H1 (cell line): ENCODE results near the gene RAPGEF1. TPM values are rescaled to one million over a fixed set of nuclear protein-coding genes. Genes with fewer than 3 reads are reported as not detected.

ENCODE experiments used
- CTCF ChIA-PET: fragments of 300-600 bp; sonication (Branson Sonifier 250); formaldehyde crosslinking; loops from one replicate; lab custom pipeline; 2021; ENCODE audit not compliant: partially characterized antibody; lab: Charles Lee
- POLR2A ChIA-PET: fragments of 300-600 bp; sonication (Branson Sonifier 250); formaldehyde crosslinking; loops from one replicate; lab custom pipeline; 2021; ENCODE audit warnings: inconsistent platforms; ENCODE audit not compliant: partially characterized antibody; lab: Charles Lee
- DNase-seq, 2 experiments: peaks; one replicate each; pipeline versions ENCODE4 v3.0.0 to v3.0.0-alpha.2; 2010 to 2022; ENCODE audit warnings: low spot score in 2 of 2, low read depth in 1 of 2, mixed read lengths in 1 of 2
- FAIRE-seq: peaks from 2 replicates; lab custom pipeline; 2011; peaks lifted over from hg19 to GRCh38; lab: Jason Lieb, UNC
- H2AFZ ChIP-seq: 2 replicates; pipeline ENCODE4 v1.8.1; 2012; ENCODE audit warnings: low read length, inconsistent platforms
- H2AK5ac ChIP-seq: 2 replicates; pipeline ENCODE4 v1.6.1; 2013; ENCODE audit warnings: low read depth, low read length
- H2BK120ac ChIP-seq: replicated peaks from 2 replicates; pipeline ENCODE3; 2013; ENCODE audit warnings: low read depth, low read length, inconsistent platforms
- H2BK12ac ChIP-seq: 2 replicates; pipeline ENCODE4 v1.6.1; 2013; ENCODE audit warnings: low read depth, low read length
- H2BK15ac ChIP-seq: 2 replicates; pipeline ENCODE4 v1.6.1; 2013; ENCODE audit warnings: low read length
- H2BK20ac ChIP-seq: 2 replicates; pipeline ENCODE4 v1.6.1; 2013; ENCODE audit warnings: low read length
- H2BK5ac ChIP-seq: 2 replicates; pipeline ENCODE4 v1.6.1; 2013; ENCODE audit warnings: low read depth, low read length
- H3K14ac ChIP-seq: 2 replicates; pipeline ENCODE4 v1.6.1; 2013; ENCODE audit warnings: inconsistent platforms; ENCODE audit not compliant: insufficient read length
- H3K18ac ChIP-seq: 2 replicates; pipeline ENCODE4 v1.6.1; 2013; ENCODE audit warnings: low read length; ENCODE audit errors: extremely low read depth
- H3K23ac ChIP-seq: 2 replicates; pipeline ENCODE4 v1.6.1; 2013; ENCODE audit warnings: inconsistent platforms; ENCODE audit not compliant: insufficient read length
- H3K23me2 ChIP-seq: 2 replicates; pipeline ENCODE4 v1.6.1; 2013; ENCODE audit warnings: low read depth, low read length
- H3K27ac ChIP-seq: 2 replicates; pipeline ENCODE4 v1.6.1; 2011; ENCODE audit warnings: low read depth, low read length, inconsistent platforms
- H3K27me3 ChIP-seq, 4 experiments: replicated peaks in 1 of 4; 1 replicate in 1 of 4; 2 replicates in 3 of 4; pipeline versions ENCODE4 v1.6.1 to v1.8.1; 2011 to 2013; ENCODE audit warnings: low read length in 3 of 4, mild to moderate bottlenecking in 3 of 4, inconsistent platforms in 2 of 4, mixed read lengths in 2 of 4, moderate library complexity in 1 of 4; ENCODE audit not compliant: control insufficient read depth in 3 of 4, insufficient read depth in 3 of 4; ENCODE audit errors: extremely low read depth in 1 of 4
- H3K36me3 ChIP-seq, 4 experiments: 2 replicates each; pipeline versions ENCODE4 v1.6.1 to v1.8.1; 2011 to 2013; ENCODE audit warnings: mild to moderate bottlenecking in 4 of 4, low read length in 3 of 4, moderate library complexity in 2 of 4, control low read depth in 1 of 4, inconsistent platforms in 1 of 4; ENCODE audit not compliant: insufficient read depth in 4 of 4, control insufficient read depth in 2 of 4
- H3K4ac ChIP-seq: replicated peaks from 2 replicates; pipeline ENCODE3; 2013; ENCODE audit warnings: low read length, low read depth, mixed read lengths, inconsistent platforms; ENCODE audit not compliant: insufficient read length
- H3K4me1 ChIP-seq, 4 experiments: replicated peaks in 1 of 4; 1 replicate in 1 of 4; 2 replicates in 3 of 4; pipeline versions ENCODE4 v1.6.1 to v1.8.1; 2011 to 2013; ENCODE audit warnings: low read length in 3 of 4, inconsistent platforms in 2 of 4, mixed read lengths in 1 of 4; ENCODE audit not compliant: insufficient read depth in 4 of 4, control insufficient read depth in 3 of 4
- H3K4me2 ChIP-seq, 2 experiments: 2 replicates each; pipeline versions ENCODE4 v1.6.1 to v1.8.1; 2011 to 2013; ENCODE audit warnings: low read depth in 2 of 2, low read length in 2 of 2, control low read depth in 1 of 2, inconsistent platforms in 1 of 2, mild to moderate bottlenecking in 1 of 2; ENCODE audit not compliant: insufficient read depth in 1 of 2
- H3K4me3 ChIP-seq, 4 experiments: fragments of 200-600, 300-600 bp in 1 of 4; sonication (generic), shearing (Covaris generic), sonication (Bioruptor Twin) in 1 of 4; 2 replicates each; pipeline versions ENCODE4 v1.5.1 to v1.8.1; 2011 to 2016; ENCODE audit warnings: low read length in 4 of 4, low read depth in 3 of 4, control low read depth in 2 of 4, inconsistent platforms in 2 of 4, mild to moderate bottlenecking in 2 of 4, mixed read lengths in 1 of 4, moderate library complexity in 1 of 4; ENCODE audit not compliant: insufficient read depth in 2 of 4; ENCODE audit errors: extremely low read depth in 1 of 4
- H3K56ac ChIP-seq: replicated peaks from 2 replicates; pipeline ENCODE3; 2013; ENCODE audit warnings: low read depth, mild to moderate bottlenecking, mixed read lengths, low read length, inconsistent platforms; ENCODE audit not compliant: insufficient read length
- H3K79me1 ChIP-seq: 2 replicates; pipeline ENCODE4 v1.6.1; 2013; ENCODE audit warnings: low read depth, low read length, control low read depth
- H3K79me2 ChIP-seq, 2 experiments: 2 replicates each; pipeline versions ENCODE4 v1.6.1 to v1.8.1; 2012 to 2013; ENCODE audit warnings: low read length in 2 of 2, mild to moderate bottlenecking in 2 of 2, inconsistent platforms in 1 of 2; ENCODE audit not compliant: insufficient read depth in 2 of 2, control insufficient read depth in 1 of 2
- H3K9ac ChIP-seq, 4 experiments: replicated peaks in 1 of 4; 1 replicate in 1 of 4; 2 replicates in 3 of 4; pipeline versions ENCODE4 v1.6.1 to v1.8.1; 2011 to 2013; ENCODE audit warnings: low read depth in 3 of 4, low read length in 3 of 4, control low read depth in 2 of 4, mild to moderate bottlenecking in 2 of 4, moderate library complexity in 2 of 4, inconsistent platforms in 1 of 4; ENCODE audit errors: extremely low read depth in 1 of 4
- H3K9me3 ChIP-seq, 2 experiments: 2 replicates each; pipeline versions ENCODE4 v1.6.1 to v1.8.1; 2012 to 2013; ENCODE audit warnings: mild to moderate bottlenecking in 2 of 2, moderate library complexity in 2 of 2, control low read depth in 1 of 2, inconsistent platforms in 1 of 2, low read depth in 1 of 2, low read length in 1 of 2, mixed read lengths in 1 of 2; ENCODE audit not compliant: insufficient read depth in 2 of 2
- H4K20me1 ChIP-seq, 2 experiments: replicated peaks in 1 of 2; 2 replicates each; pipeline versions ENCODE3 to v1.8.1; 2011 to 2013; ENCODE audit warnings: inconsistent platforms in 2 of 2, low read length in 2 of 2, mild to moderate bottlenecking in 1 of 2; ENCODE audit not compliant: insufficient read depth in 2 of 2, control insufficient read depth in 1 of 2
- H4K5ac ChIP-seq: 2 replicates; pipeline ENCODE4 v1.6.1; 2013; ENCODE audit warnings: low read length, low read depth, mixed read lengths, inconsistent platforms; ENCODE audit not compliant: insufficient read length
- H4K8ac ChIP-seq: 2 replicates; pipeline ENCODE4 v1.8.0; 2013; ENCODE audit warnings: mild to moderate bottlenecking, moderate library complexity, low read length, inconsistent platforms; ENCODE audit not compliant: insufficient read depth; ENCODE audit errors: extremely low read depth
- H4K91ac ChIP-seq: replicated peaks from 2 replicates; pipeline ENCODE3; 2013; ENCODE audit warnings: low read length, mixed read lengths, inconsistent platforms; ENCODE audit not compliant: insufficient read length
- BACH1 ChIP-seq: IDR thresholded peaks from 2 replicates; pipeline ENCODE4 v1.6.1; 2012; ENCODE audit warnings: low read length, improper control_type of control experiment
- HDAC6 ChIP-seq: IDR thresholded peaks from one replicate; pipeline ENCODE4 v1.7.1; 2012; ENCODE audit warnings: low read depth, mild to moderate bottlenecking, inconsistent platforms, low read length, moderate library complexity
- SIN3A ChIP-seq, 2 experiments: IDR thresholded peaks in 1 of 2; conservative IDR thresholded peaks in 1 of 2; 2 replicates each; pipeline ENCODE4 v1.6.1; 2011 to 2012; ENCODE audit warnings: low read length in 2 of 2, improper control_type of control experiment in 1 of 2, low read depth in 1 of 2, mild to moderate bottlenecking in 1 of 2
- SP2 ChIP-seq: IDR thresholded peaks from 2 replicates; pipeline ENCODE4 v1.6.1; 2012; ENCODE audit warnings: mild to moderate bottlenecking, low read length, inconsistent platforms
- WGBS, 2 experiments: shearing (Covaris generic) in 1 of 2; methylation state at CpG; one replicate each; pipeline versions ENCODE4 v1.1.6 to v1.1.7; 2013 to 2015; ENCODE audit warnings: low lambda C conversion rate in 2 of 2, mixed read lengths in 2 of 2, inconsistent platforms in 1 of 2, low coverage in 1 of 2, missing lambda C conversion rate in 1 of 2; ENCODE audit not compliant: insufficient replicate concordance in 2 of 2, insufficient coverage in 1 of 2, insufficient read length in 1 of 2; ENCODE audit errors: extremely low coverage in 1 of 2, missing lambda C conversion rate in 1 of 2; 5-methylcytosine and 5-hydroxymethylcytosine counted together
- polyA plus RNA-seq, 7 experiments: library from polyadenylated mRNA; depleted of rRNA in 3 of 7; stranded (reverse) in 5 of 7; unstranded in 2 of 7; fragments of >200 nt in 5 of 7; fragments of 200-250 nt in 2 of 7; gene quantifications; 1 replicate in 5 of 7; 2 replicates in 1 of 7; 4 replicates in 1 of 7; pipeline versions ENCODE4 v1.2.1 to v1.2.3, GENCODE V29; 2011 to 2013; ENCODE audit warnings: missing spikeins in 2 of 7, mixed read lengths in 2 of 7
- total RNA-seq: library from RNA; stranded (reverse); fragmentation: NEBNext Ultra II Directional; extraction: Animal tissue kit (Norgen Biotek cat#: 25700); gene quantifications from 2 replicates; pipeline ENCODE4 v1.2.1, GENCODE V29; 2021
- TF ChIP-seq, protein P1 (sequence below): IDR thresholded peaks from 2 replicates; pipeline ENCODE4 v1.6.1; 2012; ENCODE audit warnings: inconsistent platforms

Gene RAPGEF1
- total and polyA plus RNA-seq, 2 of the 8 experiments (the other 6 are each of a cell fraction or from before 2014, with no cell fraction given) = 29.7 to 78.9 TPM

DNA sequence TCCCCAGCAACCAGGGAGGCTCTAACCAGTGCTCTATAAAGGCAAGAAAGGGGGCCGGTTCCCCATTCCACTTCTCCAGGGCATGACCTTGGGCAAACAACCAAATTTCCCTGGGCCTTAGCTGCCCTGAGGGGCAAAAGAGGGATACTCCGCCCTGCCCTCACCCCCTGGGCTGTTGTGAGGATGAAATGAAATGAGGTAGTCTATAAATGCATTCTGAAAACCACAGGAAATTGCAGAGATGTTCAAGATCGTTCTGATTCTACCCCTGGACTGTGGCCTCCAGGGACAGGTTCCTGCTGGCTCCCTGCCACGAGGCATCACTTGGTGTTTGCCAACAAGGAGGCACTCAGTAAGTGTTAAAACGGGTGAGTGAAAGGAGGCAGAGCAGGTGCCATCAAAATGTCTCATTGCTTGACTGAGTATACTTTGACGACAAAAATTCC, 5.7 kb downstream of the RAPGEF1 start:
- POLR2A ChIA-PET = interaction anchor here (0.9 to 1.3 kb wide), 2 partner anchors 15 to 22 kb away, joined by 3 to 4 read pairs; no protein-coding TSS in a partner anchor
- no peak overlapping the region for H2BK15ac ChIP-seq
- H3K79me2 ChIP-seq = peaks cover 5 to 88% of the 10 kb centered on the region in 2 experiments; a peak in 3 of 4 replicates
- no peak overlapping the region for H3K56ac ChIP-seq
- peaks cover 0 to 29% of the 10 kb centered on the region in 2 experiments for H4K20me1 ChIP-seq
- H3K27me3 ChIP-seq = no peaks in the 10 kb centered on the region
- H2BK120ac ChIP-seq = no peak overlapping the region
- H3K36me3 ChIP-seq = no peaks in the 10 kb centered on the region
- H4K5ac ChIP-seq = no peak overlapping the region
- H4K8ac ChIP-seq = no peak overlapping the region
- no peaks in the 10 kb centered on the region for H3K9me3 ChIP-seq
- no peak overlapping the region for H3K4me3 ChIP-seq
- no peak overlapping the region for H3K4me2 ChIP-seq
- no peak overlapping the region for H4K91ac ChIP-seq
- TF ChIP-seq, protein P1, sequence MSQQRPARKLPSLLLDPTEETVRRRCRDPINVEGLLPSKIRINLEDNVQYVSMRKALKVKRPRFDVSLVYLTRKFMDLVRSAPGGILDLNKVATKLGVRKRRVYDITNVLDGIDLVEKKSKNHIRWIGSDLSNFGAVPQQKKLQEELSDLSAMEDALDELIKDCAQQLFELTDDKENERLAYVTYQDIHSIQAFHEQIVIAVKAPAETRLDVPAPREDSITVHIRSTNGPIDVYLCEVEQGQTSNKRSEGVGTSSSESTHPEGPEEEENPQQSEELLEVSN = no peak
- TF ChIP-seq HDAC6 (no peak), BACH1 (no peak), SP2 (no peak), SIN3A (conservative IDR thresholded peaks at IDR 0.05 in 1 of 2, IDR thresholded peaks at IDR 0.05 in 1 of 2; ENCODE audit: low read depth in 1 of 2, low read length in 2 of 2) (no peak)
- no peak overlapping the region for H3K27ac ChIP-seq
- no peak overlapping the region for H3K18ac ChIP-seq
- no peak overlapping the region for H3K9ac ChIP-seq
- peaks cover 20% of the 10 kb centered on the region for H3K79me1 ChIP-seq
- no peak overlapping the region for H2BK12ac ChIP-seq
- peaks cover 2 to 14% (median 5%) of the 10 kb centered on the region in 4 experiments; a peak in 5 of 7 replicates for H3K4me1 ChIP-seq
- H3K14ac ChIP-seq = no peak overlapping the region
- H2AFZ ChIP-seq = no peak overlapping the region
- WGBS, 2 experiments = 91% methylated on average over 6 of the region's 6 CpGs; no CpG with 5 or more reads in 1 of the 2 experiments
- no peak overlapping the region for H2BK5ac ChIP-seq
- no peak overlapping the region for H3K4ac ChIP-seq
- H3K23me2 ChIP-seq = peaks cover 2% of the 10 kb centered on the region; the same call in 1 of the 2 replicates
- H2BK20ac ChIP-seq = no peak overlapping the region
- DNase-seq (no peak), FAIRE-seq (no peak)
- H3K23ac ChIP-seq = no peak overlapping the region
- H2AK5ac ChIP-seq = no peak overlapping the region
- CTCF ChIA-PET = interaction anchor here (0.6 to 3.8 kb wide), 4 partner anchors 9 to 21 kb away, joined by 3 to 13 read pairs (median 7); no protein-coding TSS in a partner anchor
